ENCODE results near the gene CUX1.

DNA sequence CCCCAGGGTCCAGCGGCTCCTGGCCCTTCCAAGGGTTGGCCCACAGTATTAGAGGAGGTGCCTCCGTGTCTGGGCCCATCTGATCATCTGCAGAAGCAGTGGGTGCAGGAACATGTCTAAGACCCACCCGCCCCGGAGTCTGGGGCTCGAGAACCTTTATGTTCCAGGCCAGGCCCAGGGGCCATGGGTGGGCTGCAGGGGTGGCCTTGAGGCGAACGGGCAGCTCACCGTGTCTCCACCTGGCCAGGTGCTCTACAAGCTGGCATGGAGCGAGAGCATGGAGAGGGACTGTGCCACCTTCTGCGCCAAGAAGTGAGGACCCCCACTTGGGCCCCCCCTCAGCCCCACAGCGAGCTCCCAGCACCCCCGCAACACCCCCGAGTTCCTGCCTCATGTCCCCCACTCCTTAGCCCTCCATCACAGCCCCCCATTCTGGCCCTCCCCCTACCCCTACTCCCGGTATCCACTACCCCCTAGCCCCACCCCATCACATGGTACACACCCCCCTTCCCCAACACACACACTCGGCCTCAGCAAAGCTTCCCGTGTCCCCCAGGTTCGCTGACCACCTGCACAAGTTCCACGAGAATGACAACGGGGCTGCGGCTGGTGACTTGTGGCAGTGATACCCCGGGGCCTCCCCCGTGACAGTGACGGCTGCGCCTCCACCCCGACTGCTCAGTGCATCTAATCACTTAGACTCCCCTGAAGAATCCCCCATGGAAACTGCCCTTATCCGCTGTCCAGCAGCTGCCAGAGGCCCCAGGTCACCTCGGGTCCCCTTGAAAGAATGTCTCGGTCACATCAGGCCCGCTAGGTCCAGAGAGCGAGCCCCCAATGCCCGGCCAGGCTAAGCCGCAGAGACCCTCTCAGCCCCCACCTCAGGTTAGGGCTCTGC is 465.3 kb downstream of the CUX1 start:
- TF ChIP-seq, protein P1, sequence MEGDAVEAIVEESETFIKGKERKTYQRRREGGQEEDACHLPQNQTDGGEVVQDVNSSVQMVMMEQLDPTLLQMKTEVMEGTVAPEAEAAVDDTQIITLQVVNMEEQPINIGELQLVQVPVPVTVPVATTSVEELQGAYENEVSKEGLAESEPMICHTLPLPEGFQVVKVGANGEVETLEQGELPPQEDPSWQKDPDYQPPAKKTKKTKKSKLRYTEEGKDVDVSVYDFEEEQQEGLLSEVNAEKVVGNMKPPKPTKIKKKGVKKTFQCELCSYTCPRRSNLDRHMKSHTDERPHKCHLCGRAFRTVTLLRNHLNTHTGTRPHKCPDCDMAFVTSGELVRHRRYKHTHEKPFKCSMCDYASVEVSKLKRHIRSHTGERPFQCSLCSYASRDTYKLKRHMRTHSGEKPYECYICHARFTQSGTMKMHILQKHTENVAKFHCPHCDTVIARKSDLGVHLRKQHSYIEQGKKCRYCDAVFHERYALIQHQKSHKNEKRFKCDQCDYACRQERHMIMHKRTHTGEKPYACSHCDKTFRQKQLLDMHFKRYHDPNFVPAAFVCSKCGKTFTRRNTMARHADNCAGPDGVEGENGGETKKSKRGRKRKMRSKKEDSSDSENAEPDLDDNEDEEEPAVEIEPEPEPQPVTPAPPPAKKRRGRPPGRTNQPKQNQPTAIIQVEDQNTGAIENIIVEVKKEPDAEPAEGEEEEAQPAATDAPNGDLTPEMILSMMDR (conservative IDR thresholded peaks at IDR 0.05; ENCODE audit: low read depth, low read length), result no peak
- TF ChIP-seq EZH2 (IDR thresholded peaks at IDR 0.05; ENCODE audit: low read length, unreplicated experiment), result no peak
